SJSA1 (cell line): ENCODE results near the gene MYADM. TPM values are rescaled to one million over a fixed set of nuclear protein-coding genes. Genes with fewer than 3 reads are reported as not detected.

Source experiments
- DNase-seq, 2 experiments: peaks; one replicate each; pipeline ENCODE4 v3.0.0-alpha.2; 2015 to 2020; ENCODE audit warnings: low spot score in 2 of 2, low read depth in 1 of 2
- H3K27ac ChIP-seq: fragments of 250-450 bp; sonication (Bioruptor Pico); 2 replicates; pipeline ENCODE4 v1.5.1; 2020; ENCODE audit warnings: mild to moderate bottlenecking, moderate library complexity
- H3K27me3 ChIP-seq: fragments of 250-450 bp; sonication (Bioruptor Pico); replicated peaks from 2 replicates; pipeline ENCODE4 v1.5.1; 2020; ENCODE audit warnings: mild to moderate bottlenecking, moderate library complexity
- H3K36me3 ChIP-seq: fragments of 250-450 bp; sonication (Bioruptor Pico); 2 replicates; pipeline ENCODE4 v1.5.1; 2020; ENCODE audit warnings: mild to moderate bottlenecking
- H3K4me1 ChIP-seq: fragments of 250-450 bp; sonication (Bioruptor Pico); replicated peaks from 2 replicates; pipeline ENCODE4 v1.6.1; 2021; ENCODE audit warnings: mild to moderate bottlenecking
- H3K4me3 ChIP-seq: fragments of 250-450 bp; sonication (Bioruptor Pico); 2 replicates; pipeline ENCODE4 v1.5.1; 2020; ENCODE audit warnings: mild to moderate bottlenecking
- H3K9me3 ChIP-seq: fragments of 250-450 bp; sonication (Bioruptor Pico); replicated peaks from 2 replicates; pipeline ENCODE4 v1.5.1; 2020; ENCODE audit warnings: mild to moderate bottlenecking
- total RNA-seq: library from RNA; depleted of rRNA; stranded (reverse); fragments of >200 nt; shearing (Covaris generic); gene quantifications from 2 replicates; pipeline ENCODE4 v1.2.3, GENCODE V29; 2014

MYADM gene
- total RNA-seq, 1 experiment from 2014 or later, result 35.7 TPM

GRCh38 chr19:53874606-53874990, 6.9 kb downstream of the MYADM start:
- no peak for DNase-seq
- no peaks in the 10 kb centered on the region for H3K27me3 ChIP-seq
- no peaks in the 10 kb centered on the region for H3K9me3 ChIP-seq
- no peak overlapping the region for H3K27ac ChIP-seq
- H3K4me3 ChIP-seq, result no peak overlapping the region
- H3K4me1 ChIP-seq, result peaks cover 6% of the 10 kb centered on the region; the same call in 1 of the 2 replicates
- peaks cover 52% of the 10 kb centered on the region for H3K36me3 ChIP-seq

- peaks cover 47% of the 10 kb centered on the region for H3K36me3 ChIP-seq
- H3K9me3 ChIP-seq, result no peaks in the 10 kb centered on the region
- no peak for DNase-seq
- peaks cover 9% of the 10 kb centered on the region for H3K4me1 ChIP-seq
- no peaks in the 10 kb centered on the region; the same call in 1 of the 2 replicates for H3K27me3 ChIP-seq
- H3K27ac ChIP-seq, result no peak overlapping the region
- no peak overlapping the region for H3K4me3 ChIP-seq
Observed at GRCh38 chr19:53875602-53876325, 8.1 kb downstream of the MYADM start.

GRCh38 chr19:53876651-53877224, 9.1 kb downstream of the MYADM start:
- Histone ChIP-seq H3K36me3 (peaks cover 40% of the 10 kb centered on the region), H3K27me3 (peaks cover 4% of the 10 kb centered on the region)

GRCh38 chr19:53877361-53877766, 9.7 kb downstream of the MYADM start:
- Histone ChIP-seq H3K27ac (no peak overlapping the region), H3K4me3 (no peak overlapping the region), H3K27me3 (peaks cover 10% of the 10 kb centered on the region), H3K9me3 (no peaks in the 10 kb centered on the region), H3K36me3 (peaks cover 34% of the 10 kb centered on the region), H3K4me1 (peaks cover 25% of the 10 kb centered on the region)
- no peak for DNase-seq

More at GRCh38 chr19:53876651-53877224, 9.1 kb downstream of the MYADM start:
- peaks cover 19% of the 10 kb centered on the region for H3K4me1 ChIP-seq
- no peak for DNase-seq
- no peak overlapping the region for H3K4me3 ChIP-seq
- no peaks in the 10 kb centered on the region for H3K9me3 ChIP-seq
- no peak overlapping the region for H3K27ac ChIP-seq

- no peak overlapping the region for H3K27ac ChIP-seq
- H3K4me1 ChIP-seq, result peaks cover 25% of the 10 kb centered on the region
- H3K4me3 ChIP-seq, result peak overlapping the region; percentile 32
- no peaks in the 10 kb centered on the region for H3K9me3 ChIP-seq
- DNase-seq, result no peak
- peaks cover 20% of the 10 kb centered on the region for H3K36me3 ChIP-seq
- H3K27me3 ChIP-seq, result peaks cover 20% of the 10 kb centered on the region
Observed at GRCh38 chr19:53878776-53879139, 11.1 kb downstream of the MYADM start.

- Histone ChIP-seq H3K27me3 (peaks cover 27% of the 10 kb centered on the region), H3K4me1 (peaks cover 25% of the 10 kb centered on the region), H3K4me3 (peak overlapping the region; percentile 32), H3K27ac (no peak overlapping the region), H3K36me3 (peaks cover 14% of the 10 kb centered on the region), H3K9me3 (no peaks in the 10 kb centered on the region)
- peak; percentile 91 to 94 for DNase-seq
Observed at GRCh38 chr19:53879140-53880081, 11.7 kb downstream of the MYADM start.

DNA sequence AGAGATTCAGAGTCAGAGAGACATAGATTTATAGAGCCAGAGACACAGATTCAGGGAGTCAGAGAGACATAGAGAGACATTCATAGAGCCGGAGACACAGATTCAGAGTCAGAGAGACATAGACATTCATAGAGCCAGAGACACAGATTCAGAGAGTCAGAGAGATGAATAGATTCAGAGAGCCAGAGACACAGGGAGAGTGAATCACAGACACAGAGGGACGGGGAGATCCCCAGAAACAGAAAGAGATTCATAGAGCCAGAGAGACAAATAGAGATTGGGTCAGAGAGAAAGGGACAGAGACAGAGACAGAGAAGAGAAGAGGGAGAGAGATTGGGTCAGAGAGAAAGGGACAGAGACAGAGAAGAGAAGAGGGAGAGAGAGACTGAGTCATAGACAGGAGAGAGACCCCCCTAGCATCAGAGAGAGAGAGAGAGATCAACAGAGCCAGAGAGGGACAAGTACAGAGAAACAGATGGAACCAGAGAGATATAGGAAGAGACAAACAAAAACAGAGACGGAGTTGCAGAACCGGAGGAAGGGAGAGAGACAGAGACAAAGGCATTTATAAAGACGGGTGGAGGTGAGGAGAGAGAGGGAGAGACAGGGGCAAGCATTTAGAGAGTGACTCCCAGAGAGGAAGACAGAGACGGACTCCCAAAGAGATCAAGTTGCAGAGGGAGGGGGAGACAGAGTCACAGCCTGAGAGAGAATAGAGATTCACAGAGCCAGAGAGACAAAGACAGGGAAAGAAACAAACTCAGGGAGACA, 13.2 kb downstream of the MYADM start:
- H3K27me3 ChIP-seq, result peaks cover 38% of the 10 kb centered on the region
- H3K27ac ChIP-seq, result no peak overlapping the region
- no peak for DNase-seq

GRCh38 chr19:53881482-53882390, 14.1 kb downstream of the MYADM start, which contains the start of gene PRKCG:
Gene PRKCG (plus strand): TSS chr19:53882197. CDS start chr19:53882495, 298 bp downstream.
- no peaks in the 10 kb centered on the region for H3K9me3 ChIP-seq
- H3K4me3 ChIP-seq, result peak within 1 kb of the TSS; percentile 16
- peaks cover 25% of the 10 kb centered on the region for H3K4me1 ChIP-seq
- no peak for DNase-seq
- peaks cover 44% of the 10 kb centered on the region for H3K27me3 ChIP-seq
- no peak within 1 kb of the TSS for H3K27ac ChIP-seq
- H3K36me3 ChIP-seq, result no peaks in the 10 kb centered on the region

More for the DNA sequence above, 13.2 kb downstream of the MYADM start:
- H3K4me1 ChIP-seq, result peaks cover 25% of the 10 kb centered on the region
- no peaks in the 10 kb centered on the region for H3K9me3 ChIP-seq
- peaks cover under 1% of the 10 kb centered on the region for H3K36me3 ChIP-seq
- H3K4me3 ChIP-seq, result peak overlapping the region; percentile 16; the same call in 1 of the 2 replicates

DNA sequence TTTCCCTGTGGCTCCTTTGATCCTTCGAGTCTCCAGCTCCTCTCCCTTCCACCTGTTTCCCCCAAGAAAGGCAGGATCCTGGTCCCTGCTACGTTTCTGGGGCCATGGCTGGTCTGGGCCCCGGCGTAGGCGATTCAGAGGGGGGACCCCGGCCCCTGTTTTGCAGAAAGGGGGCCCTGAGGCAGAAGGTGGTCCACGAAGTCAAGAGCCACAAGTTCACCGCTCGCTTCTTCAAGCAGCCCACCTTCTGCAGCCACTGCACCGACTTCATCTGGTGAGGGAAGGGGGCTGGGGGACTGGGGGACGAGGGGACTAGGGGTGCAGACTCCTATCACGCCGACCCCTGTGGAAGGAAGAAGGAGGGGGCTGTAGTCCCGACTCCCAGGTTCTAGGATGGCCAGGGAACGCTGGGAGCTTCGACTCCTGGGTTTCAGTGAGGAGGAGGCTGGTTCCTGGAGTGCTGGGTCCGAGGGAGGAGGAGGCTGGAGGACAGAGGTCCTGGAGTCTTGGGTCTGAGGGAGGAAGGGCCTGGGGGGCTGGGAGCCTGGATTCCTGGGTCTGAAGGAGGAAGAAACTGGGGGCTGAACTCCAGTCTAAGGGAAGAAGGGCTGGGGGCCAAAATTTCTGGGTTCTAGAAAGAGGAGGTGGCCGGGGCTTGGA, 14.8 kb downstream of the MYADM start:
- Histone ChIP-seq H3K27ac (no peak overlapping the region), H3K9me3 (no peaks in the 10 kb centered on the region), H3K4me3 (no peak overlapping the region; the same call in 1 of the 2 replicates), H3K36me3 (no peaks in the 10 kb centered on the region), H3K27me3 (peaks cover 47% of the 10 kb centered on the region), H3K4me1 (peaks cover 25% of the 10 kb centered on the region)
- DNase-seq, result no peak

GRCh38 chr19:53883231-53883661, 15.6 kb downstream of the MYADM start:
- peaks cover 47% of the 10 kb centered on the region for H3K27me3 ChIP-seq
- peaks cover 25% of the 10 kb centered on the region for H3K4me1 ChIP-seq
- no peak for DNase-seq
- no peaks in the 10 kb centered on the region for H3K36me3 ChIP-seq
- no peaks in the 10 kb centered on the region for H3K9me3 ChIP-seq
- no peak overlapping the region for H3K4me3 ChIP-seq
- H3K27ac ChIP-seq, result no peak overlapping the region

DNA sequence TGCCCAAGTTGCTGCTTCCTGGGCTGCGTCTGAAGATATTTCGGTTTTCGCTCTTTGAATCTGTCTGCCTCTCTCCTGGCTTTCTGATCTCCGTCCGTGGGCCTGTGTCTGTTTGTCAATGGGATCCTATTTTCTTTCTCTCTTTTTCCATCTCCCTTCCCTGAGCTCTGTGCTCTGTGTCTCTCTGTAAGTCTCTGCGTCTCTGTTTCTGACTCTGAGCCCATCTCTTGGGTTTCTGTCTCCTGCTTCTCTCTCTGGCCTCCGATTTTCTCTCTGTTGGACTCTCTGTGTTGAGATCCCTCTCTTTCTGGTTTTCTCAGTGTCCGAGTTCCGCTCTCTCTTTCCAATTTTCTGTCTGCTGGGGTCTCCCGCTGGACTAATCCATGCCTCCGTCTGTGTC, 16.1 kb downstream of the MYADM start:
- DNase-seq, result no peak
- no peaks in the 10 kb centered on the region for H3K36me3 ChIP-seq
- peaks cover 47% of the 10 kb centered on the region for H3K27me3 ChIP-seq
- no peaks in the 10 kb centered on the region for H3K9me3 ChIP-seq
- no peak overlapping the region for H3K4me3 ChIP-seq
- peaks cover 25% of the 10 kb centered on the region for H3K4me1 ChIP-seq
- H3K27ac ChIP-seq, result no peak overlapping the region

DNA sequence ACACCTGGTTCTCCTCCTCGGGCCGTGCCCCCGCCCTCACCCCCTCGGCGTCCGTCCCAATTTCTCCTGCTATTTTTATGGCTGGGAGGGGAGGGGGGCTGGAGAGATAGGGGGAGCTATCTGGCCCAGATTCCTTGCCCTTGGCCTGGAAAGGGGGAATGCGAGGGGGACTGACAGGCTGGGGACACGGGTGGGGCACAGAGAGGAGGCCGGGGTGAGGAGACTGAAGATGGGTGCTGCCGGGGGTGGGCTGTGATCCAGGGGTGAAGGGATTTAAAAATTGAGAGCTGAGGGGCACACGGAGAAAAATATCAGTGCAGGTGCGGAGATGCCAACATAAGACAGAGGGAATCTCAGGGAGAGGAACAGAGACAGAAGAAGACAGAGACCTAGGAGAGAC, 16.6 kb downstream of the MYADM start:
- Histone ChIP-seq H3K27me3 (peaks cover 47% of the 10 kb centered on the region), H3K4me1 (peaks cover 21% of the 10 kb centered on the region), H3K27ac (no peak overlapping the region), H3K4me3 (no peak overlapping the region), H3K36me3 (no peaks in the 10 kb centered on the region), H3K9me3 (no peaks in the 10 kb centered on the region)
- DNase-seq, result no peak
